Caco-2 (cell line): ENCODE results near the gene ACSL1. TPM values are rescaled to one million over a fixed set of nuclear protein-coding genes. Genes with fewer than 3 reads are reported as not detected.

Experiments used
- BruUV-seq: library from RNA; stranded (reverse); fragments of 400-500 nt; replicated peaks from 2 replicates; lab custom pipeline; 2021; lab: Mats Ljungman, UMichigan
- CTCF ChIA-PET: fragments of 300-600 bp; sonication (Branson Sonifier 250); formaldehyde crosslinking; loops from one replicate; lab custom pipeline; 2022; ENCODE audit warnings: antibody characterized with exemption; lab: Charles Lee
- POLR2A ChIA-PET: fragments of 300-600 bp; sonication (Branson Sonifier 250); formaldehyde crosslinking; loops from one replicate; lab custom pipeline; 2022; ENCODE audit warnings: antibody characterized with exemption; lab: Charles Lee
- DNase-seq, 2 experiments: peaks; one replicate each; pipeline versions ENCODE4 v3.0.0 to v3.0.0-alpha.2; 2020 to 2022
- H3K27me3 ChIP-seq: replicated peaks from 2 replicates; pipeline ENCODE4 v1.6.0; 2011; ENCODE audit warnings: low read length; ENCODE audit not compliant: control insufficient read depth, insufficient read depth
- H3K36me3 ChIP-seq: 2 replicates; pipeline ENCODE4 v1.5.1; 2011; ENCODE audit warnings: low read length; ENCODE audit not compliant: control insufficient read depth, insufficient read depth
- H3K4me1 ChIP-seq: fragments of 250-450 bp; sonication (Bioruptor Pico); 2 replicates; pipeline ENCODE4 v1.5.1; 2020; ENCODE audit warnings: mild to moderate bottlenecking
- H3K4me3 ChIP-seq: 2 replicates; pipeline ENCODE4 v1.5.1; 2011; ENCODE audit warnings: low read depth, mild to moderate bottlenecking, control low read depth, low read length
- H3K9me3 ChIP-seq: fragments of 250-450 bp; sonication (Bioruptor Pico); 2 replicates; pipeline ENCODE4 v1.5.1; 2020; ENCODE audit warnings: mild to moderate bottlenecking, moderate library complexity
- H3K27ac Mint-ChIP-seq: one replicate; pipeline ENCODE4 v1.8.0; 2022; ENCODE audit warnings: mixed read lengths; ENCODE audit not compliant: unreplicated experiment
- H3K27me3 Mint-ChIP-seq: one replicate; pipeline ENCODE4 v1.8.0; 2022; ENCODE audit warnings: mixed read lengths; ENCODE audit not compliant: insufficient read depth, unreplicated experiment
- H3K36me3 Mint-ChIP-seq: one replicate; pipeline ENCODE4 v1.8.0; 2022; ENCODE audit warnings: mild to moderate bottlenecking, mixed read lengths; ENCODE audit not compliant: insufficient read depth, unreplicated experiment
- H3K4me1 Mint-ChIP-seq: one replicate; pipeline ENCODE4 v1.8.0; 2022; ENCODE audit warnings: low read depth, mixed read lengths; ENCODE audit not compliant: unreplicated experiment
- H3K4me3 Mint-ChIP-seq: one replicate; pipeline ENCODE4 v1.8.0; 2022; ENCODE audit warnings: mild to moderate bottlenecking, moderate library complexity, mixed read lengths; ENCODE audit not compliant: unreplicated experiment
- H3K9me3 Mint-ChIP-seq: one replicate; pipeline ENCODE4 v1.8.0; 2022; ENCODE audit warnings: mixed read lengths; ENCODE audit not compliant: unreplicated experiment
- CTCF ChIP-seq, 2 experiments: fragments of 200-600 bp in 1 of 2; IDR thresholded peaks; 1 replicate in 1 of 2; 2 replicates in 1 of 2; pipeline versions ENCODE4 v1.5.1 to v1.8.0; 2011 to 2022; ENCODE audit warnings: antibody characterized with exemption in 1 of 2, control low read depth in 1 of 2, inconsistent platforms in 1 of 2, low read depth in 1 of 2, low read length in 1 of 2, mild to moderate bottlenecking in 1 of 2, moderate library complexity in 1 of 2; ENCODE audit not compliant: insufficient read depth in 1 of 2, severe bottlenecking in 1 of 2, unreplicated experiment in 1 of 2
- intact Hi-C: fragments of 100-400 bp; cut with micrococcal nuclease; formaldehyde crosslinking; loops from one replicate; pipeline ENCODE4 v1.10.0; 2022; ENCODE audit not compliant: unreplicated experiment
- total RNA-seq: library from RNA; stranded (reverse); gene quantifications from 2 replicates; pipeline ENCODE4 v1.2.3, GENCODE V29; 2022

ACSL1 gene
- total RNA-seq, 1 experiment from 2014 or later: 100 TPM

- BruUV-seq: no TSS peak
Observed at GRCh38 chr4:184774152-184774551, 51.6 kb downstream of the ACSL1 start.

GRCh38 chr4:184771416-184771815, 54.4 kb downstream of the ACSL1 start:
- ChIA-PET CTCF (no interaction called here), POLR2A (no interaction called here)
- Mint-ChIP-seq H3K27me3 (no peaks in the 10 kb centered on the region), H3K27ac (no peak overlapping the region), H3K4me3 (no peak overlapping the region), H3K4me1 (no peaks in the 10 kb centered on the region), H3K36me3 (peaks cover 19% of the 10 kb centered on the region), H3K9me3 (no peaks in the 10 kb centered on the region)
- Histone ChIP-seq H3K4me1 (no peaks in the 10 kb centered on the region), H3K9me3 (no peaks in the 10 kb centered on the region), H3K27me3 (no peaks in the 10 kb centered on the region), H3K36me3 (no peaks in the 10 kb centered on the region; the same call in 1 of the 2 replicates), H3K4me3 (no peak overlapping the region)
- no peak for TF ChIP-seq CTCF (IDR thresholded peaks at IDR 0.05; ENCODE audit: insufficient read depth in 1 of 2, low read depth in 1 of 2, low read length in 1 of 2, severe bottlenecking in 1 of 2, unreplicated experiment in 1 of 2)
- no TSS peak for BruUV-seq
- DNase-seq: no peak
- intact Hi-C loops: no loop called here

More at GRCh38 chr4:184774152-184774551, 51.6 kb downstream of the ACSL1 start:
- no peaks in the 10 kb centered on the region for H3K4me1 ChIP-seq
- no peaks in the 10 kb centered on the region for H3K36me3 ChIP-seq
- Mint-ChIP-seq H3K36me3 (peaks cover 13% of the 10 kb centered on the region), H3K27ac (no peak overlapping the region), H3K27me3 (no peaks in the 10 kb centered on the region), H3K9me3 (no peaks in the 10 kb centered on the region), H3K4me1 (no peaks in the 10 kb centered on the region), H3K4me3 (no peak overlapping the region)
- CTCF ChIA-PET: no interaction called here
- intact Hi-C loops: no loop called here
- H3K9me3 ChIP-seq: no peaks in the 10 kb centered on the region
- no peak for DNase-seq
- H3K27me3 ChIP-seq: no peaks in the 10 kb centered on the region
- H3K4me3 ChIP-seq: no peak overlapping the region
- POLR2A ChIA-PET: no interaction called here
- TF ChIP-seq CTCF (IDR thresholded peaks at IDR 0.05; ENCODE audit: insufficient read depth in 1 of 2, low read depth in 1 of 2, low read length in 1 of 2, severe bottlenecking in 1 of 2, unreplicated experiment in 1 of 2): no peak

GRCh38 chr4:184769141-184769765, 56.5 kb downstream of the ACSL1 start:
- no peak for DNase-seq
- no peak for TF ChIP-seq CTCF (IDR thresholded peaks at IDR 0.05; ENCODE audit: insufficient read depth in 1 of 2, low read depth in 1 of 2, low read length in 1 of 2, severe bottlenecking in 1 of 2, unreplicated experiment in 1 of 2)
- Histone ChIP-seq H3K9me3 (no peaks in the 10 kb centered on the region), H3K4me1 (no peaks in the 10 kb centered on the region), H3K27me3 (no peaks in the 10 kb centered on the region), H3K36me3 (no peaks in the 10 kb centered on the region; the same call in 1 of the 2 replicates), H3K4me3 (no peak overlapping the region)
- H3K27ac Mint-ChIP-seq: no peak overlapping the region
- intact Hi-C loops: no loop called here
- peaks cover 33% of the 10 kb centered on the region for H3K36me3 Mint-ChIP-seq
- H3K4me3 Mint-ChIP-seq: no peak overlapping the region
- CTCF ChIA-PET: no interaction called here
- H3K4me1 Mint-ChIP-seq: no peaks in the 10 kb centered on the region
- H3K9me3 Mint-ChIP-seq: no peaks in the 10 kb centered on the region
- POLR2A ChIA-PET: no interaction called here
- no TSS peak for BruUV-seq
- H3K27me3 Mint-ChIP-seq: no peaks in the 10 kb centered on the region
